ENCODE measurements around the gene NOP58. TPM values are rescaled to one million over a fixed set of nuclear protein-coding genes. Genes with fewer than 3 reads are reported as not detected.

The NOP58 gene
- polyA plus RNA-seq, 1 donor from 2014 or later = 170 TPM

GRCh38 chr2:202278944-202279343 lies 13.4 kb downstream of the NOP58 start:
- H3K9ac ChIP-seq (ENCODE audit: low read length) = no peak overlapping the region
- no peaks in the 10 kb centered on the region for H3K27me3 ChIP-seq (ENCODE audit: insufficient read depth, low read depth, low read length)

GRCh38 chr2:202286595-202286994 lies 21.0 kb downstream of the NOP58 start:
- H3K9ac ChIP-seq (ENCODE audit: low read length) = no peak overlapping the region
- no peaks in the 10 kb centered on the region for H3K9me2 ChIP-seq (ENCODE audit: insufficient read depth, low read length)
- H3K9me3 ChIP-seq (ENCODE audit: low read length) = no peaks in the 10 kb centered on the region
- no peaks in the 10 kb centered on the region for H3K27me3 ChIP-seq (ENCODE audit: insufficient read depth, low read depth, low read length)
- no peak overlapping the region for H3K4me2 ChIP-seq (ENCODE audit: low read length)
- no peak overlapping the region for H3K27ac ChIP-seq (ENCODE audit: low read length)
- no peak overlapping the region for H3K4me3 ChIP-seq (ENCODE audit: low read length)
- peaks cover 4% of the 10 kb centered on the region for H3K36me3 ChIP-seq (ENCODE audit: insufficient read depth, low read length)
- TF ChIP-seq, protein P1, sequence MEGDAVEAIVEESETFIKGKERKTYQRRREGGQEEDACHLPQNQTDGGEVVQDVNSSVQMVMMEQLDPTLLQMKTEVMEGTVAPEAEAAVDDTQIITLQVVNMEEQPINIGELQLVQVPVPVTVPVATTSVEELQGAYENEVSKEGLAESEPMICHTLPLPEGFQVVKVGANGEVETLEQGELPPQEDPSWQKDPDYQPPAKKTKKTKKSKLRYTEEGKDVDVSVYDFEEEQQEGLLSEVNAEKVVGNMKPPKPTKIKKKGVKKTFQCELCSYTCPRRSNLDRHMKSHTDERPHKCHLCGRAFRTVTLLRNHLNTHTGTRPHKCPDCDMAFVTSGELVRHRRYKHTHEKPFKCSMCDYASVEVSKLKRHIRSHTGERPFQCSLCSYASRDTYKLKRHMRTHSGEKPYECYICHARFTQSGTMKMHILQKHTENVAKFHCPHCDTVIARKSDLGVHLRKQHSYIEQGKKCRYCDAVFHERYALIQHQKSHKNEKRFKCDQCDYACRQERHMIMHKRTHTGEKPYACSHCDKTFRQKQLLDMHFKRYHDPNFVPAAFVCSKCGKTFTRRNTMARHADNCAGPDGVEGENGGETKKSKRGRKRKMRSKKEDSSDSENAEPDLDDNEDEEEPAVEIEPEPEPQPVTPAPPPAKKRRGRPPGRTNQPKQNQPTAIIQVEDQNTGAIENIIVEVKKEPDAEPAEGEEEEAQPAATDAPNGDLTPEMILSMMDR (IDR thresholded peaks at IDR 0.05; ENCODE audit: poor library complexity, severe bottlenecking) = no peak
- no peak for TF ChIP-seq MXI1 (conservative IDR thresholded peaks at IDR 0.05; ENCODE audit: poor library complexity, severe bottlenecking)
- TF ChIP-seq RAD21 (conservative IDR thresholded peaks at IDR 0.05) = no peak
- TF ChIP-seq TAF1 (IDR thresholded peaks at IDR 0.05; ENCODE audit: low read depth) = no peak
- TF ChIP-seq SMC3 (conservative IDR thresholded peaks at IDR 0.05; ENCODE audit: poor library complexity) = no peak
- no peak for TF ChIP-seq POLR2AphosphoS5 (IDR thresholded peaks at IDR 0.05)
- H3K79me2 ChIP-seq (replicated peaks; ENCODE audit: insufficient read depth, low read length) = no peaks in the 10 kb centered on the region
- H4K20me1 ChIP-seq (ENCODE audit: insufficient read depth) = no peaks in the 10 kb centered on the region
- H2AFZ ChIP-seq (ENCODE audit: low read depth, low read length) = no peak overlapping the region
- no peaks in the 10 kb centered on the region for H3F3A ChIP-seq (ENCODE audit: insufficient read depth, low read length, poor library complexity, severe bottlenecking)

More at GRCh38 chr2:202278944-202279343, 13.4 kb downstream of the NOP58 start:
- Histone ChIP-seq H3K36me3 (ENCODE audit: insufficient read depth, low read length) (no peaks in the 10 kb centered on the region), H3K9me3 (ENCODE audit: low read length) (no peaks in the 10 kb centered on the region), H3F3A (ENCODE audit: insufficient read depth, low read length, poor library complexity, severe bottlenecking) (no peaks in the 10 kb centered on the region), H3K4me3 (ENCODE audit: low read length) (no peak overlapping the region), H3K27ac (ENCODE audit: low read length) (no peak overlapping the region), H3K79me2 (replicated peaks; ENCODE audit: insufficient read depth, low read length) (peaks cover 6% of the 10 kb centered on the region), H2AFZ (ENCODE audit: low read depth, low read length) (no peak overlapping the region), H3K9me2 (ENCODE audit: insufficient read depth, low read length) (no peaks in the 10 kb centered on the region), H4K20me1 (ENCODE audit: insufficient read depth) (no peaks in the 10 kb centered on the region), H3K4me2 (ENCODE audit: low read length) (no peak overlapping the region)
- TF ChIP-seq POLR2AphosphoS5 (IDR thresholded peaks at IDR 0.05) (no peak), SMC3 (conservative IDR thresholded peaks at IDR 0.05; ENCODE audit: poor library complexity) (peak; percentile 62), EP300 (conservative IDR thresholded peaks at IDR 0.05; ENCODE audit: poor library complexity, severe bottlenecking) (no peak), REST (IDR thresholded peaks at IDR 0.05; ENCODE audit: borderline replicate concordance) (no peak), EZH2 (IDR thresholded peaks at IDR 0.05; ENCODE audit: borderline replicate concordance, insufficient read depth, low read length, poor library complexity, severe bottlenecking) (no peak), TAF1 (IDR thresholded peaks at IDR 0.05; ENCODE audit: low read depth) (no peak), RAD21 (conservative IDR thresholded peaks at IDR 0.05) (peak; percentile 67), MXI1 (conservative IDR thresholded peaks at IDR 0.05; ENCODE audit: poor library complexity, severe bottlenecking) (no peak)
- TF ChIP-seq, protein P1 (IDR thresholded peaks at IDR 0.05; ENCODE audit: poor library complexity, severe bottlenecking) = peak; percentile 66
